EH (cell line): ENCODE data around the gene DHX30.

ENCODE experiments used
- DNase-seq: peaks from one replicate; pipeline ENCODE4 v3.0.0-alpha.2; 2015; ENCODE audit warnings: low read depth

Gene DHX30

DNA sequence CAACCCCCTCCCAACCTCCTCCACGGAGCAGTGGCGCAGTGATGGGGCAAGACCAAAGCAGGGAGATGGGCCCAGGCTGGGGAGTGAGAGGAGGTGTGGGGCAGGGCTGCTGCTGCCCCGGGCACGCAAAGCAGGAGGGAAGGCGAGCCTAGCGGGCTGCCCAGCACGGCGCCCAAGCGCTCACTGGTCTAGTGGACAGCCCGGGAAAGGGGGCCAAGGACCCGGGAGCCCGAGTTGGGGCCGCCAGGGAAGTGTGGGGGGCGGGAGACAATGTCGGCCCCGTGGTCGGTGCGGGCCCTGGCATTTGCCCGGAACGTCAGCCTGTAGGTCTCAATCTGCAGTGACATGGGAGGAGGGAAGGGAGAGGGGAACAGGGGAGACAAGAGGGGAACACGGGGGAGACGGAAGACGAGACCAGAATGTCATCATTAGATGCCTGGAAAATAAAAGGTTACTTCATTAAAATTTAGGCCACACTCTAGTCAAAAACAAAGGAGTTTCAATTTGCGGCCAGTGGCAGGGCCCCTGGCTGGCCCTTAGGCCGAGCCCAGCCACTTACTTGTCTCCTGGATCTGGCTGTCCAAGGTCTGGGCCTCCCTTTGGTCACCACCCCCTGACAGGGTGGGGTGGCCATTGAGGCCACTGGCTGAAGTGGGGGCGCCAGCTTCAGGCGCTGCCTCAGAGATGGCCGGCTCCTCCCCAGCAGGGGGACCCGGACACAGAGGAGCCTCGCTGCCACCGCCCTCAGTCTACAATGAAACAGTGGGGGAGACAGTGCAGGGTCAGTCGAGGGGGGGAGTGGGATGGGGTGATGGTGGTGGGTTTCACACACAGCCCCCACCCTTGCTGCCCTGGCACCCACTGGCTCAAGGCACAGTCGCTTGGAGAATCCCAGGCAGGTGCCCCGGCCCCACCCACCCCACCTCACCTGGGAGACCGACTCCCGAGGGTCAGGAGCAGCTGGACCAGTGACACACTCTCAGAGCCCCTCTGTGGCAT lies 50.0 kb downstream of the DHX30 start:
- DNase-seq, result no peak

DNA sequence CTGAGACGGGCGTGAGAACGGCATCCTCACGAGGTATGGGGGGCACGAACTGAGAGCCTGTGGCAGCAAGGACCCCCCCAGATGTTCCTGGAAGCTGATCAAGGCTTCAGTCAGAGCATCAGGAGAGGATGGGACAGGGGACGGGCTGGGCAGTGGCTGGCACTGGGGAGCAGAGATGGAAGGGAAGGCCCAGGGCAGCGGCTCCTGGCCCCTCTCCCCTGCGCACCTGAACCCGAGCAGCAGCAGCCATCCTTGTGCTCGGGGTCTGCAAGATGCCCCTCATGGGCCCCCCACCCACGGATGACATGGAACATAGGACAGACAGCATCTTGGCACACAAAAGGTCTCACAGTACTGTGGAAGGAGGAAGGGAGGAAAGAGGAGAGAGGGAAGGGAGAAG lies 51.3 kb downstream of the DHX30 start:
- no peak for DNase-seq

DNA sequence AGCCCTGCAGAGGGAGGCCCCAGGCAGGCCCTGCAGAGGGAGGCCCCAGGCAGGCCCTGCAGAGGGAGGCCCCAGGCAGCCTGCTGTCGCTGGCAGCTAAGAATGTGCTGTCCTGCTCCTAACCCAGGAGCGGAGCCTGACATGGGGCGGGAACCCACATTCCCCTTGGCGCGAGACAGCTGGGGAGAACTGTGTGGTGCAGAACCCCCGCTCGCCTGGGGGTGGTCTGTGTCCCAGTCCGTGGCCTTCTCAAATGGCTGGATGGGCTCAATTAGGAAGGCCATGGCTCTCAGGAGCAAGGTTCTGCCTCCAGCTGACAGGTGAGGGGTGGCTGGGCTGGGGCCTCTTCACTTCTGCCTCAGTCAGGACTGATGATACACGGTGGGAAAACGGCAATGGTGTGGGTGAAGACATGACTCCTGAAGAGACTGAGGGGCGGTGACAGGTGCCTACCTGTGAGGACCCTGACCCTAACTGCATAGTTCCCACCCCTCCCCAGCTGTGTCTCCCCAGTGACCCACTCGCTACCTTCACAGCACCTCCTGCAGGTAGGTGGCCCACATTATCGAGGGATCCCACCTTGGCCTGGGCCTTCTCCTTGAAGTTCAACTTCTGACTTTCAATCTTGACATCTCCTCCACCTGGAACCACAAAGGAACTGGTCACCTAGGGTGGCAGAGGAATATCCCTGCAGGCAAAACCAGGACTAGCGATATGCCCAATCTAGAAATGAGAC lies 52.0 kb downstream of the DHX30 start:
- no peak for DNase-seq

DNA sequence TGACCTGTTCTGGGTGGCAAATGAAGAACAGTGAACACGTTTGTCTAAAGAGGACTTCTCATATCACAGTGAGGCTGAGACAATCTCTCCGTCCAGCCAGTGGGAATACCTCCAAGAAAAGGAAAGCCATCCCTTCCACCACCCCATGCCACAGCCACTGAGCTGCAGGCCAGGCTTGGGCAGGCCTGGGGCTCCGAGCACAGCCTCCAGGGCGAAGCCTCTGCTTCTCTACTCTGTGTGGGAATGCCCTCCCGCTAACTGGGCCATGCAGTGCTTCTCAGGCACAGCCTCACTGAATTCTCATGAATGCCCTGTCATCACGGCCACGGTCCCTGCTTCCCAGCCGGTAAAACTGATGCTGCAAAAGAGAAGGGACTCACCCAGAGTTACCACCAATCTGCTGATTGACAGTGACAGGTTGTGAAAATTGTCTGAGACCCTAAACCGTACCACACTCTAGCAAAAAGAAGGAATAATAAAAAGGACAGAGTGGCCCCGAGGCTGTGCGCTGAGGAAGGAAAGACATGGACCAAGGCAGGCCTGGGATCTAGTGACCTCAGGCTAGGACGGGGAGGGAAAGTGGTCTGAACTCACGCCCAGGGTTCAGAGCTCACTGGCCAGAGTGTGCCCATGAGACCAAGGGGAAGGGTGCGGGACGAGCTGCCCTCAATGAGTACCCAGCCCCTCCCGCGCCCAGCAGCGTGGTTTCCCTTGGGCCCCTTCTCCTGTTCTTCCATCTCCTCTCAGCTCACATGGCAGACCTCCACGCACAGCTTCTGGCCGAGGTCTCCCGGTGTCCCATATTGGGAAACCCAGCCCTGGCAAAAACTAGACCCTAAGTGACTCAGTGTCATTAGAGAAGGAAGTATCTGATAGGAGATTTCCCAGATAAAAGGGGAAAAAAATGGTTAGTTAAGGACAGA lies 52.8 kb downstream of the DHX30 start:
- DNase-seq, result no peak

DNA sequence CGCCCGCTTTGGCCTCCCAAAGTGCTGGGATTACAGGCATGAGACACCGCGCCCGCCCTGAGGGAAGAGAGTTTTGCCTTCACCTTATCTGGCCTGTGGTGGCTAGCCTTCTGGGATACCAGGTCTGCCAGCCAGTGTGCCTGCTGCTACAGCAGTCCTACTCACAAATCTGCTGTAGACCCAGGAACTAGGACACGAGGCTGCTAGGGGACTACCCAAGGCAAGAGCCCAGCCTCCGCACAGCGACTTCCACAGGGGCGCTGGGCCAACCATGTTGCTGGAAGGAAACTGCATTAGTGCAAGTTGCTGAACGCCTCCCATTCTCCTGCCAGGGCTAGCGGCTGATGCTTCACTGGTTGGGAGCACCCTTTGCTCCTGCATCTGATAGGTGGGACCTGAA lies 53.7 kb downstream of the DHX30 start:
- DNase-seq, result no peak

DNA sequence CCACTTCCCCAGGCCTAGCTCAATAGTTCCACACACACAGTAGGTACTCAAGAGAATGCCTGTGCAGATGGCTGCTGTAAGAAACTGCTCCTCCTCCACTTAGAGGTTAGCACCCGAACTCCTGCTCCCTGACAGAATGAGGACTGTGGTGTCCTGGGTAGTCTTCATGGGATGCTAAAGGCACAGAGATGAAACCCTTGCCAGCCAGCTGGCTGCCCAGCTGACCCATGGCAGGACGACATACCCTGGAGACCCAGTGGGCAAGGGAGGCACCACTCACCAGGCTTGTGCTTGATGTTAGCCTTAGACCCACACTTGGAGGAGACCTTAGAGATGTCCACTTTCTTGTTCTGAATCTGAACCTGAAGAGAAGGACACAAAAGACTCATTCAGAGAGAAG lies 54.2 kb downstream of the DHX30 start:
- no peak for DNase-seq

DNA sequence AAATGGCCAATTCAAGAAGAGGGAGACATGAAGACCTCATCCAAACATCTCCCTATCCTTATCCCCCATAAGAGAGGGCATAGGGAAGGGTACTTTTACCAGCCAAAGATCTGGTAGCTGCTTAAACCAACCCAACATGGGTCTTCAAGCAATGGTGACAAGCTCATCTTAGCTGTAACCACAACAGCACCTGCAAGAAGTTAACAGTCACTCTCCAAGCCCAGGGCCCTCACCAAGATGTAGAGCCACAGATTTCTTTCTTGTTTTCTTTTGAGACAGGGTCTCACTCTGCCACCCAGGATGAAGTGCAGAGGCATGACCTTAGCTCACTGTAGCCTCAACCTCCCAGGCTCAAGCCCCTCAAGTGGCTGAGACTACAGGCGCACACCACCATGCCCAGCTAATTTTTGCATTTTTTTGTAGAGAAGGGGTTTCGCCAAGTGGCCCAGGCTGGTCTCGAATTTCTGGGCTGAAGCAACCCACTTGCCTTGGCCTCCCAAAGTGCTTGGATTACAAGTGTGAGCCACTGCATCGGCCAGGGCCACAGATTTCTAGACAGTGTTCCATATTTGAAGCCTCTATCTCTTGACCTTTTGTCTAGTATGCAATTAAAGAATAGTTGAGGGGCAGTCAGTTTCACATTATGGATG lies 57.1 kb downstream of the DHX30 start:
- DNase-seq, result no peak

DNA sequence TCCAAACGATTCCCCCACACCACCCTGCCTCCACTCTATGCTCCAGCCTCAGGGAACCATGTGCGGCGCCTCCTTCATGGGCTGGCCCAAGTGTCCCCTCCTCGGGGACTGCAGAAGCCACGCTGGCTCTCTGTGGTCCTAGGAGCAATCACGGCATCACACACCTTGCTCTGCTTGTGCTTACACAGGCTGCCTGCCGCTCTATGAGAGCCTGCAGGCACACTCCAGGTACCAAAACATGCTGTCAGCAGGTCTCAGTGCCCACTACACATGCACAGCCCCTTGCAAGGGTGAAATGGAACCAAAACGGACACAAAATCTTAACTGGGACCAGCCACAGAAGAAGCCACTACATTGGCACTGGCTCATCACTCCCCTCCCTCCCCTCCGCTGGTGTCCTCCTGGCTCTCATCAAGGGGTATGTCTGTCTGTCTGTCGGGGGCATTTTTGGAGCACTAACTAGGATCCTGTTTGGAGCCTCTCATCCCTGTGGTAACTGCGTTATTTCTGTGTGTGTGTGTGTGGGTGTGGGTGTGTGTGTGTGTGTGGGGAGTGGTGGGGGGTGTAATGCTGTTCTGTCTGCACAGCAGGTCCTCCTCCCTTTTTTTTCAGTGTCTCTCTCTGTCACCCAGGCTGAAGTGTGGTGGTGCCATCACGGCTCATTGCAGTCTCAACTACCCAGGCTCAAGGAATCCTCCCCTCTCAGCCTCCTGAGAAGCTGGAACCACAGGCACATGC lies 60.6 kb downstream of the DHX30 start:
- no peak for DNase-seq

DNA sequence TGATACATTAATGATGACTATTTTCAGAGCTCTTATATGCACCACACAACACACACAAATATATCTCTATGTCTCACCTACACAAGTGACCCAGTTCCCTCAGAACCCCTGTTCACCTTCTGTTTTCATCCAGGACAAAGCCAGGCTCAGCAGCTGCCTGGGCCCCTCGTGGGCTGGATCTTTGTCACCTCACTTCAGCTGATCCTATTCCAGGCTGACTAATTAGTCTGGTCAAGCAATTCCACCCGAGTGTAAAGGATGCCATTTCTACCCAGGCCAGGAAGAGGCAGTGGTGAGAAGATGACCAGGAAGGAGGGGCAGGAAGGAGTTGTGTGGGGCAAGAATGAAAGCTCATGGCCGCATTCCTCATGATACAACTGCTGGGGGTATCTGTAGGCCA lies 62.3 kb downstream of the DHX30 start:
- peak; percentile 28 for DNase-seq

DNA sequence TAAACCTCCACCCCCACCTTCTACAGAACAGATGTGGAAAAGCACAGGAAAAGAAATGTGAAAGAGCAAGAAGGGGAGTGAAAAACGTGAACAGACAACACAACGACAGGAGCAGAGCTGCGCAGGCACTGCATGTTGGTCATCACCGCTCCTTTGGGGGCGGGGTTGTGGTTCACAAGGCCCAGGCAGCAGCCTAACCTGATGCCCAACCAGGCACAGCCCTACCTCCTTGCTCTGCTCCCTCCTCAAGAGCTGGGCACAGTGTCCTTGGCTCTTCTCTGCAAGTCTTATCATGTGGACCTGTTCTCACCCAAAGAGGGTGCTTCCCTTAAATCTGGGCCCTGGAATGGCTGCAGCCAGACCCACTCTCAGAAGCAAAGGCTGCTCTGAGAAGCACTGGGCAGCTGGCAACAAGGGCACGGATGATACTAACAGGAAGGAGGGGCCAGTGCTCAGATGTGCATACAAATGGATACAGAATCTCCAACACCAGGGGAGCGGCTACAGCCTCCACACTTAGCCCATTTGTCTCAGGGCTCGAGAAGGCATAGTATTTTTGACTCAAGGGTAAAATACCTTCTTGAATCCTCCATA lies 64.6 kb downstream of the DHX30 start:
- DNase-seq, result no peak

DNA sequence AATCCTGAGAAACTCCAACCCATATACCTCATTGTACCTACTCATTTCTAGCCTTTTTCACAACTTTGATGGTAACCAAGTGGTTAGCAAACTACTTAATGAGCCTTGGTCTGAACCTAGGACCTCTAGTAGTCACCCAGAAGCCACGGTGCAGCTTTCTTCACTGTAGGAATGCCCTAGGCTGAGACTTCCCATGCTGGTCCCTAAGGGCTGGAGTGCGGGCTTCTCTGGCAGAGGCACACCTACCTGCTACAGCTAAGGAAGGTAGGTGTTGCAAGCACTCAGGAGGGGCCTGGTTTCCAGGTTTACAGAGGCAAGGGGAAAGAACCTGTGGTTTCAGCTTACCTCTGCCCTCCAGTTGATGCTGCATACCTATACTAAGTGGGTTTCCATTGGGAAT lies 65.4 kb downstream of the DHX30 start:
- DNase-seq, result no peak

DNA sequence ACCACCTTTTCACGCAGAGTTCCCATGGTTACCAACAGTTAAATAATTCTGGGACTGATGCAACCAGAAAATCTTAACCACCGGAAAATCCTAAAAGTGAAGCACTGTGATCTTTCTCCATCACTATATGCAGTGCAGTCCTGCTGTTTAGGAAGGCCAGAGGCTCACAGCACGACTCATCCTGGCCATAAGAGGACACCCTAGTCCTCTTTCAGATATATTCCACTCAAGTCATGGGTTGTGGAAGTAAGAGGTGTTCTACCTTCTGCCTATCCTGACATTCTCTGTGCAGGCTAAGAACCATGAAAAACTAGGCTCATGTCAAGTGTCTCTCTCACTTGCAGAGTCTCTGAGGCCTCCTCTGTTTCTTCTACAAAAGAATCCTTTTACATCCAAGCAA lies 67.2 kb downstream of the DHX30 start:
- no peak for DNase-seq

DNA sequence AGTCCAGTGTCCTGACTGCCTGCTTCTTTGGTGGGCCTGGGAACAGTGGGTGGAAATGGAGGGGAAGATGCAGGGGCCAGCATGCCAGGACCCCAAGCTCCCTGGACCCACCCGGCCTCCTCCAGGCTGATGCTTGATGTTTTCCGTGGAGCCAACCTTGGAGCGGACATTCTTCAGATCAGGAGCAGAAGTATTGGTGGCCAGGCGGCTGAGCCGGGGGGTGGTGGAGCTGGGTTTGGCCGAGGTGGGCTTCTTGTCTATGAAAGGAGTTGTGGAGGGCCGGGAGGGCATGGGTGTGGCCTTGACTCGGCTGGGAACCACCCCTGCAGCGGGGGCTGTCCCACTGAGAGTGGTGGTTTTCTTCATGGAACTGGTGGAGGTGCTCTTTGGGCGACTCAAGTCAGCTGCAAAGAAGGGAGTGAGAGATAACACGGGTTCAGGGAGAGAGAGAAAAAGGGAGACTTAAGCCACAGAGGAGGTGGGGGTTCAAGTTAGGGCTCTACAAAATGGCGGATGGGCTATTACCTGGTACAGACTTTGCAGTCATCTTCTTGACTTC lies 67.8 kb downstream of the DHX30 start:
- DNase-seq, result no peak

DNA sequence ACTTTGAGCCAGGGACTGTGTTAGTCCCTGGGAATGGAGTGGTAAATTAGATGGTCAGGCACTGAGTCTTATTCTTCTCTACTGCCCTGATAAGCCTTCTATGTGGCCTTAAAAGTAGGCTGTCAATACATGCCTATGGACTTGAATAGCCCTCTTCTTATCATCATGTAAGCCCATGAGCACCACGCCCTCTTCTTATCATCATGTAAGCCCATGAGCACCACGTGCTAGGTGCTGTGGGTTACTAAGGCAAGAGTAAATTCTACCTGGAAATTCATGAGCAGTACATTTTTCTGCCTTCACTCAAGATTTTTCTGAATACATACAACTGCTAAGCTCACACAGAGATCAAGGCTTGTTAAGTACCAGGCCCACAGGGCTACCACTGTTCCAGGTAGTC lies 68.5 kb downstream of the DHX30 start:
- DNase-seq, result no peak

DNA sequence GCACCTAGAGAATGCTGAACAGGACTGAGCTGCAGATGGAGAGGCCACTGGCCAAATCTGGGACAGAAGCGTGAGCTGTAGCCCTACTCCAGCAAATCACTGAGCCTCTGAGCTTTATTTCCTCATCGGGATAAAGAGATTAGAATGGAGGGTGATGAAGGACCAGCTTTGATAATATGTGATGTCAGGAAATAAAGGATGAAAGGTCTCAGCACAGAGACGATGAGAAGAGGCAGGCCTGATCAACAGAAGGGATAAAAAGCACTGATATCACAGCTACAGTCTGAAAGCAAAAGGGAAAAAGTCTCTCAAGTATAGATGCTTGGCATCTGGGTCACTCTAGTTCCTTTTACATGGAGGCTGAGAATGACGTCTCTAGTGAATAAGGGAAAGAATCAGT lies 70.0 kb downstream of the DHX30 start:
- DNase-seq, result no peak

DNA sequence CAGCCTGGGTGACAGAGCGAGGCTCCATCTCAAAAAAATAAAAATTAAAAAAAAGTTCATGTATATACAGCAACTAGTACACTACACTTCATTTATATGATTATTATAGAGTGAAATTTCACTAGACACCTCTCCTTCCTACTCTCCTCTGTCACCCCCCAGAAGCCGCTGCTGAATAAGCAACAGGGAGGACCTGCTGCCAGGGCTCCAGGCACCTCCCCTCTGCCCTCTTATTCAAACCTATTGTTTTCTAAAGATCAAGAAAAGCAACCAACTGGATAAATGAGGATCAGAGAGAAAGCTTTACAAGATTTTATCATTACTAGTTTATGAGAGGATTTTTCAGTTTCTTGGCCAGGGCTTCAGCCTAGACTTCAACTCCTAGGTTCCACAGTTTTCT lies 71.5 kb downstream of the DHX30 start:
- DNase-seq, result no peak

DNA sequence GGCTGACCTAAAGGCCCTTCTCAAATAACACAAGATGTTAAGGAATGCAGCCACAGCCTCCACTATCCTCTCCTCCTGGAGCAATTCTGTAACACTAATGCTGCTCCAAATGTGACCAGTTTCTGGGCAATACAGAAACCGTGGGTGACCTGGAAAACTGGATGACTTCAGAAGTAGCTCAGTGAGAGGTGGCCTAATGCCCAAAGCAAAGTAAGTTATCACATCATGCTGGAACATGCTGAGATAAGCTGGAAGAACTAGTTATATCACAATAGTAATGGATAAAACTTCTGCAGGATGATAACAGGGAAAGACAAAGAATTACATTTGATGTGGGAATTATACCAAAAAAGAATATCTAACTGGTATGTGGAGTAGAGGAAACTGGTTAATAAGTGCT lies 72.0 kb downstream of the DHX30 start:
- no peak for DNase-seq

DNA sequence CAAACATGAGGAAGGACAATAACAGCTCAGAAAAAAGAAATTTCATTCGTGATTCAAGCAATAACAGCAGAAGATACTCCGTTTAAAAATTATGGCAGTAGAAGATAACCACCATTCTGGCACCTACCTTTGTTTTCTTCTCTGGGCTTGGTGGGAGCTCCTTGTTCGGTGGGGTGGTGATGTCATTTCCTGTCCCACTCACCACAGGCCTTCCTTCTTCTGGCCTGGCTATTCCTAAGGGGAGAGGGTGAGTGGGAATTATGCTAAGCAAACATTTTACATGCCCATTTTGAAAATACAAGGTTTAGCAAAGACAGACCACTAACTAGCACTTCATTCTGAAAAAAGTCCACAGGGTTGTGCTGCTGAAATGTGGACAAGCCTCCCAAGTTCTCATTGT lies 74.4 kb downstream of the DHX30 start:
- DNase-seq, result peak; percentile 45

DNA sequence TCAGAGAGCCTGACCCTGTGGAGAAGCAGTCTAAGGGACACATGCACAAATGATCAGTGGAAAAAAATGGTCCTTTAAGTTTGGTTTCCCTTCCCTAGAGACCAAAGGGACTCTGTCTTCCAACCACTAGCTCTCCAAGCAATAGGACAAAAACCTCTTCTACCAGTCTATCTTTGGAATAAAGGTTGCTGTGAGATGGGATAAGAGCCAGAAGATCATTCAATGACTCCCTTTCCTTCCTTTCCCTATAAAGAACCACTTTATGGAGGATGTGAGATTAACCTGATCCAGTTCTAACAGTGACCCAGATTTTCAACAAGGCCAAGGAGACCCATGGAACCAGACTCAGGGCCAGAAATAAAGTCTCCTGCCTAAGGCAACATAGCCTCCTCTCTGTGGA lies 74.8 kb downstream of the DHX30 start:
- DNase-seq, result no peak

DNA sequence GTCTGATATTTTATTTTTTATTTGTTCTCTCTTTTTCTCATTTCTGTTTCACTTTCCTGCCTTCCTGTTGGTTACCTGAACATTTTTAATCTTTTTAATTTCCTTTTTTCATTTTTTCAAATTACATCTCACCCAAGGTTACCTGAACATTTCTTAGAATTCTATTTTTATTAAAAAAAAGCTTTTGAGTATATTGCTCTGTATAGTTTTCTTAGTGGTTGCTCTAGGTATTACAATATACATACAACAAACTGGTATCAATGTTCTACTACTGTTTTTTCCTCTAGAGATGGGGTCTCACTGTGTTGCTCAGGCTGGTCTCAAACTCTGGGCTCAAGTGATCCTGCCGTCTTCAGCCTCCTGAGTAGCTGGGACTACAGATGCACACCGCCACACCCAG lies 79.4 kb downstream of the DHX30 start:
- DNase-seq, result no peak
